H1 (cell line): ENCODE results near the gene GNAI1. TPM values are rescaled to one million over a fixed set of nuclear protein-coding genes. Genes with fewer than 3 reads are reported as not detected.

Source experiments
- EP300 ChIP-seq, 2 experiments: IDR thresholded peaks; 1 replicate in 1 of 2; 2 replicates in 1 of 2; pipeline ENCODE4 v1.6.1; 2011 to 2012; ENCODE audit warnings: low read depth in 2 of 2, low read length in 2 of 2, mild to moderate bottlenecking in 2 of 2, borderline replicate concordance in 1 of 2, inconsistent platforms in 1 of 2, moderate library complexity in 1 of 2
- POLR2AphosphoS5 ChIP-seq: IDR thresholded peaks from 2 replicates; pipeline ENCODE4 v1.6.1; 2011; ENCODE audit warnings: low read depth, low read length
- SIN3A ChIP-seq, 2 experiments: IDR thresholded peaks in 1 of 2; conservative IDR thresholded peaks in 1 of 2; 2 replicates each; pipeline ENCODE4 v1.6.1; 2011 to 2012; ENCODE audit warnings: low read length in 2 of 2, improper control_type of control experiment in 1 of 2, low read depth in 1 of 2, mild to moderate bottlenecking in 1 of 2
- TEAD4 ChIP-seq: IDR thresholded peaks from 2 replicates; pipeline ENCODE4 v1.6.1; 2012; ENCODE audit warnings: low read depth, low read length, inconsistent platforms, mixed read lengths
- polyA plus RNA-seq, 7 experiments: library from polyadenylated mRNA; depleted of rRNA in 3 of 7; stranded (reverse) in 5 of 7; unstranded in 2 of 7; fragments of >200 nt in 5 of 7; fragments of 200-250 nt in 2 of 7; gene quantifications; 1 replicate in 5 of 7; 2 replicates in 1 of 7; 4 replicates in 1 of 7; pipeline versions ENCODE4 v1.2.1 to v1.2.3, GENCODE V29; 2011 to 2013; ENCODE audit warnings: missing spikeins in 2 of 7, mixed read lengths in 2 of 7
- total RNA-seq: library from RNA; stranded (reverse); fragmentation: NEBNext Ultra II Directional; extraction: Animal tissue kit (Norgen Biotek cat#: 25700); gene quantifications from 2 replicates; pipeline ENCODE4 v1.2.1, GENCODE V29; 2021

GNAI1 gene
- total and polyA plus RNA-seq, 2 of the 8 experiments (the other 6 are each of a cell fraction or from before 2014, with no cell fraction given) = 8.0 to 29.5 TPM

DNA sequence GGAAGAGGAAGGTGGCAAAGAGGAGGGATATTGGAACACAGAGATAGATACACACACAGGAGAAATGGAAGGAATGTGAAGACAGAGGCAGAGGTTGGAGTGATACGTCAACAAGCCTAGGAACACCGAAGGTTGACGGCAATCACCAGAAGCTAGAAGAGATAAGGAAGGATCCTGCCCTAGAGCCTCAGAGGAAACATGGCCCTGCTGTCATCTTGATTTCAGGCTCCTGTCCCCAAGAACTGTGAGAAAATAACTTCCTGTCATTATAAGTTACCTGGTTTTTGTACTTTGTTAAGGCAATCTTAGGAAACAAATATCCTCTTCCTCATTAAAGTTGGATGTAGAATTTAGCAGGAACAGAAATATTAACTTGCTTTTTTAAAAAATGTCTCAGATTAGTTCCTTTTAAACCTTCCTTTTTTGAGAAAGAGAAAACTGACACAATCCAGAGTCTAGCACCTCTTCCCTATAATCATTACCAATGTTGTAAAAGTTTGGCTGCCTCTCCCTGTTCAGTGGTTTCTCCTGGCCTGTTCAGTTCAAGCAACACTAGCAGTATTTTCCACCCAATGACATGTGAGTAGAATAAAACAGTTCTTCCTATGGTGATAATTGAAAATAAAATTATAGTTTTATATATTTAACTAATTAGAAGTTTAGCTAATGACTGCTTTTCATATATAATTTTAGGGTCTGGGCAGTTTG, 28.8 kb upstream of the GNAI1 start (continued):
- TF ChIP-seq SIN3A (conservative IDR thresholded peaks at IDR 0.05 in 1 of 2, IDR thresholded peaks at IDR 0.05 in 1 of 2; ENCODE audit: low read depth in 1 of 2, low read length in 2 of 2) (no peak), EP300 (IDR thresholded peaks at IDR 0.05; ENCODE audit: borderline replicate concordance in 1 of 2, low read depth in 2 of 2, low read length in 2 of 2) (no peak), POLR2AphosphoS5 (no peak), TEAD4 (no peak)
